Raji (cell line): ENCODE measurements around the gene ZNF500.

ENCODE experiments used
- POLR2A ChIP-seq: IDR thresholded peaks from 2 replicates; pipeline ENCODE4 v1.6.1; 2011; ENCODE audit warnings: low read depth, low read length, control low read depth; ENCODE audit not compliant: insufficient read depth

The ZNF500 gene

DNA sequence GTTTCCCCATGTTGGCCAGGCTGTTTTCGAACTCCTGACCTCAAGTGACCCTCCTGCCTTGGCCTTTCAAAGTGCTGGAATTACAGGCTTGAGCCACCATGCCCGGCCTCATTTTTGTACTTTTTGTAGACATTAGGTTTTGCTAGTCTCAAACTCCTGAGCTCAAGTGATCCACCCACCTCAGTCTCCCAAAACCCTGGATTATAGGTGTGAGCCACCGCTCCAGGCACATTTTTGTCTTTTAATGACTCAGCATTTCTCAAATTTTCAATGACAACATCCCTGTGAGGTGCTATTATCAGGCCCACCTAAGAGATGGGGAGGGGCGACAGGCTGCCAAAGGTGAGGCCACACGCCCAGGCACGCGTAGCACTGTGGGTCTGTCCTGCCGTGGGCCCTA, 20.1 kb upstream of the ZNF500 start:
- TF ChIP-seq POLR2A, result no peak

DNA sequence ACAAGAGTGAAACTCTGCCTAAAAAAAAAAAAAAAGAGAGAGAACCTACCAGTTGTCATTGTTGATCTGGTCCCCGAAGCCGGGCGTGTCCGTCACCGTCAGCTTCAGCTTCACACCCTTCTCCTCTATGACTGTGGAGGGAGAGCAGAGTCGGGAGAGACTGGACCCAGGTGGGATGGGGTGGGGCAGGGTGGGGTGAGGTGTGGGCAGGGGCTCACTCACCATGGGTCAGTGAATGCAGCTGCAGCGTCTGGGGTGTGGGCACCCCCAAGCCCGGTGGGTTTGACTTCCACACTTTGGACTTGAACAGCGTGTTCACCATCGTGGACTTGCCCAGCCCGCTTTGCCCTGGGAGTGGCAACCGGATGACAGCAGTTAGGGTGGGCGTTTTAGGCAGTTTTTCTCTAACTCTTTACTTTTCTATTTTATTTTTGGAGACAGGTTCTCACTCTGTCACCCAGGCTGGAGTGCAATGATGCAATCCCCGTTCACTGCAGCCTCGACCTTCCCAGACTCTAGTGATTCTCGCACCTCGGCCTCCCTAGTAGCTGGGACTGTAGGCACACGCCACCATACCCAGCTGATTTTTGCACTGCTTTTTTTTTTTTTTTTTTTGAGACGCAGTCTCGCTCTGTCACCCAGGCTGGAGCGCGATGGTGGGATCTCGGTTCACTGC, 18.9 kb upstream of the ZNF500 start:
- TF ChIP-seq POLR2A, result no peak

DNA sequence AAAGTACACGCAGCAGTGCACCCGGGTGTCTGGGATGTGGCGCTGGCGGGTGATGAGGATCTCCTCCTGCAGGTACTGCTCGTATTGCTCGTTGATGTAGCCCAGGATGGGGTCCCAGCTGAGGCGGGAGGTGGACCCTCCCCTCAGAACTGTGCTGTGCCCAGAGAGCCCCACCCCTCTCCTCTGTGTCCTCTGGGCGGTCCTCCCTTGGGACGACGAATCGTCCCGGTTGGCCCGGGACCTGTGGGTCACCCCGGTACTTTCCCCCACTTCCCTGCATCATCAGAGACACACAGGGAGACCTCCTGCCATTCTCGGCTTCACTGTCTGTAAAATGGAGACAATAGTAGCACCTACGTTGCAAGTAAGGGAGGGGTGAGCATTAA, 17.0 kb upstream of the ZNF500 start:
- TF ChIP-seq POLR2A, result no peak

DNA sequence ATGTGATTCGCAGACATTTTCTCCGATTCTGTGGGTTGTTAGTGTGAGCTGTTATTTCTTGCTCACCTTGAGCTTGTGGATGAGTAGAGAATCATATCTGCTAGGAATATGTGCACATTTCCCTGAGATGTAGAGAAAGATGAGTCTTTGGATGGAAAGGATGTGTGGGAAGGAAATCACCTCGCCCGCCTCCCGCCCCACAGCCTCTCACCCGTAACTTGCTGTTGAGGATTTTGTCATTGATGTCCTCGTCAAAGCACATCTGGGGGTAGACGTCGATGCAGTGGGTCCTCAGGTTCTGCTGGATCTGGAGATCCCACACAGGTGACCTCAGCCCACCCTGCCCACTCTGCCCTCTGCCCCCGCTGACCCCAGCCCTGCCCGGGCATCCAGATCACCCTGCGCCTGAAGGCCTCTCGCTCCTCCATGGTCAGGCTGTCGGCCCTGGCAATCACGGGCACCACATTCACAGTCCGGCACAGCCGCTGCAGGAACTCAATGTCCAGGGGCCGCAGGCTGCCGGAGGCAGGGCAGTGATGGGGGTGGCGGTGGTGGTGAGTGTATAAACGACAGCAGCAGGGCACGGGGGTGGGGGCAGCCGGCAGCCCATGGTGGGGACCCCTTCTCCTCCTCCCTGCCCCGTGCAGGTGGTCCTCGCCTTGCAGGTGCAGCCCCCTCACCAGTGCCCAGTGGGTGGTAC, 16.4 kb upstream of the ZNF500 start:
- TF ChIP-seq POLR2A, result no peak

DNA sequence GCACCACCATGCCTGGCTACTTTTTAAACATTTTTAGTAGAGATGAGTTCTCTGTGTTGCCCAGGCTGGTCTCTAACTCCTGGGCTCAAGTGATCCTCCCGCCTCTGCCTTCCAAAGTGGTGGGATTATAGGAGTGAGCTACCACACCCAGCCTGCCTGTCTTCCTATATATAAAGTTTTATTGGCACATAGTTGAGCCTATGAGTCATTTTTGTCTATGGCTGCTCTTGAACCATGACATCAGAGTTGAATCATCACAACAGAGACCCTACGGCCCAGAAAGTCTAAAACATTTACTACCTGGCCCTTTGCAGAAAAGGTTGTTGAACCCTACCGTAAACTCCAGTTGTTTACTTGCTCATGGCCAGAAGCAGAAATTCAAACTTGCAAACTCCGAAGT, 13.3 kb upstream of the ZNF500 start:
- TF ChIP-seq POLR2A, result no peak

DNA sequence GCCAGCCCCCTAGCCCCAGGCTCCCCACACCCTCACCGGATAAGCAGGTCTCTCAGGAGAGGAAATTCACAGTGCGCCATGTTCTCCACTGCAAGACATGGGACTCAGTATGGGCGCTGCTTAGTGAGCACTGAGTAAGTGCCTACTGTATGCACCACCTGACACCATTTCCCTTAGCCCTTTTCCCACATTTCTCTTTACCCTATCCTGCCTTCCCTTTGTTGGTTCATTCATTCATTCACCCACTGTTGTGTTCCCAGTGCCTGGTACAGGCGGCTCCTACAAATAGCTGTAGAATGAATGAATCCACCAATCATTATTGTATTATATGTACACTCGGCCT, 11.1 kb upstream of the ZNF500 start:
- TF ChIP-seq POLR2A, result no peak

DNA sequence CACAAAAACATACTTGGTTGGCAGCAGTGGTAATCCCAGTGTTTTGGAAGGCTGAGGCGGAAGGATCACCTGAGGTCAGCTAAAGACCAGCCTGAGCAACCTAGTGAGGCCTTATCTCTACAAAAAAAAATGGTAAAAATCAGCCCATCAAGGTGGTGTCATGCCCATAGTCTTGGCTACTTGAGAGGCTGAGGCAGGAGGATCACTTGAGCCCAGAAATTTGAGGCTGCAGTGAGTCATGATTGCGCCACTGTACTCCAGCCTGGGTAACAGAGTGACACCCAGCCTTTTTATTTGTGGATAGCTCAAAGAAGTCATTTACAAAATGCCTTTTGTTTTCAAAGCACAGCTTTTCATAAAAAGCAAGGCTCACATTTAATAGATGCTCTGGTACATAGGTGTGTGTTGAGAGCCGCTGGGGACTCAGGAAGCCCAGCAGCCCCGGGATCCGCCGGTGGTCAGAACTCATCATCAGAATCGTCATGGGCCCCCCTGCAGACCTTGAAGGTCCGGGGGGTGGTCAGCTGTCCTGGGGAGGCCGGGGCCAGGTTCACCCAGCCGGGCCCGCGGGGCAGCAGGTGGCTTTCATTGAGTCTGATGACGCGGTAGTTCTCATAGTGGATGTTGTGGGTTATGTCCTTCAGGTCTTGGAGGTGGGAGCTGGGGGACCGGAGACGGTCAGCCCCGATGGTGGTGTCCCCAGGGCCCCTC, 10.5 kb upstream of the ZNF500 start:
- no peak for TF ChIP-seq POLR2A

DNA sequence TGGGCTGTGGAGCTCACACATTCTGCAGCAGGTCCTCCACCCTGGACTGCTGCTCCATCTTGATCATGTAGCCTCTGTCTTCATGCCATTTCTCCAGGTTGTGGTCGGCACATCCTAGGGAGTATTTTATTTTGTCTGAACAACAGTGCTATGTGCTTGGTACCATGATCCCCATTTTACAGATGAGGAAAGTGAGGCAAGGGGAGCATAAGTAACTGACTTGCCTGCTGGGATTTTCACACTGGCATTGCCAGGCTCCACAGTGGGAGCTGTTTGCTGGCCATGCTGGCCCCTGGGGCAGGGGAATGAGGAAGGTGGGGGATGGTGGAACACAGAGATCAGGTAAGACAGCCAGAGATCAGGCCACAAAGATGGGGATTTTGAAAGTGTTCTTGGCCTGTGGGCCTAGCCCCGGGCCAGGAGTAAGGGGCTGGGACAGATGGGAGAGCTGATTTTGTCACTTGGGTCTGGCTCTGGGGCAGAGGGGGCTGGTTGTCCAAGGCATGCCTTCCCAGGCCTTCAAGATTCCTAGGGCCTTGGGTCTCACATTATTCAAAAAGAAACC, 9.3 kb upstream of the ZNF500 start:
- no peak for TF ChIP-seq POLR2A

DNA sequence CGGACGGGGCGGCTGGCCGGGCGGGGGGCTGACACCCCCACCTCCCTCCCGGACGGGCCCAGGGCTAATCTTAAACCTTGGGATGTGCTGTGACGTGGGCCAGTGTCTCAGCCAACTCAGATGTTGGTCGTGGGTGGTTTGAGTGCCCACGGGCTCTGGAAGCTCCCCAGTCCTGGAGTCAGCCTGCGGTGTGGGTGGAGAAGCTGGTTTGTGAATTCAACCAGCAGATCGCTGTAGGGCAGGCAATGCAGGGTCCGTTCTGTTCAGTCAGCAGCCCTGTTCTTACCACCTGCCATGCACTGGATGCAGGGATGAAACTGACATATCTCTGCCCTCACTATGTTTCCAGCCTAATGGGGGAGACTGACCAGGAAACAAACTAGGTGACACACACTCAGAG, 8.0 kb upstream of the ZNF500 start:
- no peak for TF ChIP-seq POLR2A

DNA sequence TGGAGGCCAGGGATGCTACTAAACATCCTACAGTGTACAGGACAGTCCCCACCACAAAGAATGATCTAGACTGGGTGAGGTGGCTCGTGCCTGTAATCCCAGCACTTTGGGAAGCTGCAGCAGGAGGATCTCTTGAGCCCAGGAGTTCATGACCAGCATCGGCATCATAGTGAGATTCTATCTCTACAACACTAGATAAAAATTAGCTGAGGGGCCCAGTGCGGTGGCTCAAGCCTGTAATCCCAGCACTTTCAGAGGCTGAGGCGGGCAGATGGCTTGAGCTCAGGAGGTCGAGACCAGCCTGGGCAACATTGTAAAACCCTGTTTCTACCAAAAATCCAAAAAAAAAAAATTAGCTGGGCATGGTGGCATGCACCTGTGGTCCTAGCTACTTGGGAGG, 5.4 kb upstream of the ZNF500 start:
- TF ChIP-seq POLR2A, result no peak

DNA sequence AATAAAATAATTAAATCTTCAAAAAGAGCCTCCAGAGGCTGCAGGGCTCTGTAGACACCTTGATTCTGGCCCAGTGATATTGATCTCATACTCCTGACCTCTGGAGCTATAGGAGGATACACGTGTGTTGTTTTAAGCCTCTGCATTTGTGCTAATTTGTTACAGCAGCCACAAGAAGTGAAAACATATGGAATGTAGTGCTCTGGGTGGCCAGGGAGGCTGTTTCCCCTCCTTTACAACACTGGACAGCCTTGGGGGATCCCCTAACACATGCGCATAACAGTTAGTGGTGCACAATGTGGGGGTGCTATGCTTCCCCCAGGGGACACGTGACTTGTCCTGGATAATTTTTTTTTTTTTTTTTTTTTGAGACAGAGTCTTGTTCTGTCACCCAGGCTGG, 4.7 kb upstream of the ZNF500 start:
- no peak for TF ChIP-seq POLR2A

DNA sequence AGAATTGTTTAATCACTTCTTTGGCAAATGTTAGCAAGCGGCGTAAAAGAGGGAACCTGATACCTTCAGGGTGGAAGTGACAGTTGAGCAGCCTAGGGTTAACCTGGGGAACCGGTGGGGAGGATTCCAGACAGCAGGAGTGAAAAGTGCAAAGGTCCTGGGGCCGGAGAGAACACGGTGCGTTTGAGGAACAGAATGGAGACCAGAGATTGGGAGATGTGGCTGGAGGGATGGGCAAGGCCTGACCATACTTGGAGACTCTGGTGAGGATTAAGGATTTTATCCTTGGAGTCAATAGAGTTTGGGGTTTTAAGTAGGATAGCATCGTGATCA, 2.3 kb upstream of the ZNF500 start:
- TF ChIP-seq POLR2A, result no peak

DNA sequence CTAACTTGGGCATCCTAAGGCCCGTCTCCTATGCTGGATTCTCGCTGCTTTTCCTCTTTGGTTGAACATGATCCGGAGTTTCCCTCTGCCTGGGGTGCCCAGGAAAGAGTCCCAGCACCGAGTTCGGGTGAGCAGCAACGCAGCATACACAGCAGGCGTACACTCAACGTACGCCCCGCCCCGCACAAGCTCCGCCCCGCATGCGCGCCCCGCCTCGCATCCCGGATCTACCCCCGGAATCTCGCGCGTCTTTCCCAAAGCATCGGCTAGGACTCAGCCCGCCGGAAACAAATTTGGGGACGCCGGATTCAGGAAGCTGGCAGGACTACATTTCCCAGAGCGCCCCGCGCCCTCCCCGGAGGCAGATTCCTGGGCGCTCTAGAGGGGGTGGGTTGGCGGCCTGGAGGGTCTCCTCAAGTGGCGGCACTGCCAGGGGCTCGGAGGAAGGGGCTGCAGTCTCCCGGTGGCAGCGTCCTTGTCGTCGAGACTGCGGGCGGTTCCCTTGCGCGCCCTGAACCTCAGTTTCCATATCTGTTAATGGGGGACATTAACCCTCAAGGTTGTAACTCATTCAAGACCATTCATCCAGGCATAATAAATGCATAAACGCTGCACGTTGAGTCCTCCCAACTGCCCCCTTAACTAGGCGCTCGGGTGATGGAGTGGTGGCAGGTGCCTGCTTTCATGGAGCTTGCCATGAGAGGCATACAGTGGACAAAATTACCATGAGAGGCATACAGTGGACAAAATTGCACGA, 1.8 kb upstream of the ZNF500 start:
- peak; percentile 73 for TF ChIP-seq POLR2A

DNA sequence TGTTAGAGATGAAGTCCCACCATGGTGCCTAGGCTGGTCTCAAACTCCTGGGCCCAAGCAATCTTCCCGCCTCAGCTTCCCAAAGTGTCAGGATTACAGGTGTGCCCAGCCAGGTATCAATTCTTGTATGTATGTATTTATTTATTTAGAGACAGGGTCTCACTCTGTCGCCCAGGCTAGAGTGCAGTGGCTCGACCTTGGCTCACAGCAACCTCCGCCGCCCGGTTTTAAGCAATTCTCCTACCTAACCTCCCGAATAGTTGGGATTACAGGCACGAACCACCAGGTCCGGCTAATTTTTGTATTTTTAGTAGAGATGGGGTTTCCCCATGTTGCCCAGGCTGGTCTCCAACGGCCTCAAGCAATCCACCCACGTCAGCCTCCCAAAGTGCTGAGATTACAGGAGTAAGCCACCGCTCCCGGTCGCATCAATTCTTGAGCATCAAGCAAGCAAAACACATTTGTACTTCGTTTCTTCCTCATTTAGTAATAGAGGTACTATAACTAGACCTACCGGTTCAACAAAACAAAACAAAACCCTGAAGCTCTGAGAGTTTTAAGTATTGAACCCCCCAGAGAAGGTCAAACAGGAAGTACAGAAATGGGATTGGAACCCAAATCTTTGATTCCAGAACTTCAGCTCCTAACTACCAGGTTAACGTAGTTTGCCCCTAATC, 1.0 kb upstream of the ZNF500 start:
- no peak for TF ChIP-seq POLR2A
